IPS-11a (cell line): ENCODE results near the gene RPS6KB2.

Source experiments
- H3K4me3 ChIP-seq: one replicate; pipeline ENCODE4 v1.5.1; 2013; ENCODE audit warnings: low read depth, low read length, control low read depth

The RPS6KB2 gene

GRCh38 chr11:67427364-67427859, 882 bp upstream of the RPS6KB2 start:
- H3K4me3 ChIP-seq = peak overlapping the region; percentile 94

- H3K4me3 ChIP-seq = peak overlapping the region; percentile 94
Observed at GRCh38 chr11:67429038-67429668, 859 bp downstream of the RPS6KB2 start.

DNA sequence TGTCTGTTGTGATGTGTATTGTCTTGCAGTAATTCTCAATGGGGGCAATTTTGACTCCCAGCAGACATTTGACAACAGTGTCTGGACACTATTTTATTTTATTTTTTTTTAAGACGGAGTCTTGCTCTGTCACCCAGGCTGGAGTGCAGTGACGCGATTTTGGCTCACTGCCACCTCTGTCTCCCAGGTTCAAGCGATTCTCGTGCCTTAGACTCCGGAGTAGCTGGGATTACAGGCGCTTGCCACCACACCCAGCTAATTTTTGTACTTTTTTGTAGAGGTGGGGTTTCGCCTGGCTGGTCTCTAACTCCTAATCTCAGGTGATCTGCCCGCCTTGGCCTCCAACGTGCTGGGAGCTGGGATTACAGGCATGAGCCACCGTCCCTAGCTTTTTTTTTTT, 1.4 kb downstream of the RPS6KB2 start:
- no peak overlapping the region for H3K4me3 ChIP-seq

DNA sequence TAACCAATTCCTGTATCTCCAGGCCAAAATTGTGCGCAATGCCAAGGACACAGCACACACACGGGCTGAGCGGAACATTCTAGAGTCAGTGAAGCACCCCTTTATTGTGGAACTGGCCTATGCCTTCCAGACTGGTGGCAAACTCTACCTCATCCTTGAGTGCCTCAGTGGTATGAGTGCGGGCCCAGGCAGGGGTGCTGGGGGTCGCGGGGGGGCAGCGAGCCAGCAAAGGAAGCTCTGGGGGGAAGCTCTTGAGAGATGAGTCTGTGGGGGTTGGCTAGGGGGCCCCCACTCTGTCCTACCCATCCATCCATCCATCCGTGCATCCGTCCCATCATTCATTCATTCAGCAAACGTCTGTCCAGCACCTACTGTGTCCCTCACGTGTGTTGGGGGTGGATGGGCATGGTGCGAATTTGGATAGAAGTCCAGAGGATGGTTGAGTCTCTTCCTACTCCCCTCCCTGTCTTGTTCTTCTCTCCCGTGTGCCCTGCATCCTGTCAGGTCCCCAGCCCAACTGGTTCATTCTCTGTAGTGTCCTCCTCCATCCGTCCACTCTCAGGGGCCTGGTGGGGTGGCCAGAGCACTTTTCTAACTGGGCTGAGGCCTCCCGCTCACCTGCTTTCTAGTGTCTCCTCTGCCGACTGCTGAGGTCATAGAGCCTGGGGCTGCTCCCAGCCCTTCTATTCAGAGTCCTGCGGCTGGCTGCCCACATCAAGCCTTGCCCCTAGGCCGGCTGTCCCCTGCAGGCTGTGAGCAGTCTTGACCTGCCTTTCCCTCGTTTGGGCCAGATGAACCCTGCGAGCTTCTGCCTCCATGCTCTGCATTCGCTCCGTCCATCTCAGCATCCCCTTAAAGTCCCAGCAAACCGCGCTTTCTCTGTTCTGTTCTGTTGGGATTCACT, 3.3 kb downstream of the RPS6KB2 start:
- no peak overlapping the region for H3K4me3 ChIP-seq

GRCh38 chr11:67432655-67433349, 4.5 kb downstream of the RPS6KB2 start:
- no peak overlapping the region for H3K4me3 ChIP-seq

DNA sequence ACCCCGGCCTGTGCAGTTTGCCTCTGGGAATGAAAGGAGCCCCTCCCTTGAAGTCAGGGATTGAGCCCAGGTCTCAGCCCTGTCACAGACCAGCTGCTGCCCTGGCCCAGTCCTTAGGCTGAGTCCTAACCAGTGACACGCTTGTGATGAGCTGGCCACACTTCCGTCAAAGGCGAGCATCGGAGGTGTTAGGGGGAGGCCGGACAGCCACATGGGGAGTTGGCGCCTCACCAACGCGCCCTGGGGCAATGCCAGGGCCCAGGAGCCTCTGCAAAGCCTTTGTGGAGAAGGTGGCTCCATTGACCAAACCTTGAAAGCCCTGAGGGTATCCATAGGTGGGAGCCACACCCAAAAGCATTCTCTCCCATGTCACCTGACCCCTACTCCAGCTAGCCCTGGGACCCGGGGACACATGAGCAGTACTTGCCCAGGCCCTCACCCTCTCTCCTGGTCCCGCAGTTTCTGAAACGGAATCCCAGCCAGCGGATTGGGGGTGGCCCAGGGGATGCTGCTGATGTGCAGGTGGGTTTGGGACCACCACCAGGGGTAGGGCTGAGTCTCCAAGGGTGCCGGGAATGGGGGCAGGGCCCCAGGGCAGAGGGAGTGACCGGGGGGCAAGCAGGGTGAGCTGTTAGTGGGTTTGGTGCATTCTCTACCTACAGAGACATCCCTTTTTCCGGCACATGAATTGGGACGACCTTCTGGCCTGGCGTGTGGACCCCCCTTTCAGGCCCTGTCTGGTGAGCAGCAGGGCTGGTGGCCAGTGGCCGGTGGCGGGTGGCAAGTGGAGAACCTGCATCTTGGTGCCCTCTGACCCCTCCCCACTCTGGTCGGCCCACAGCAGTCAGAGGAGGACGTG, 5.5 kb downstream of the RPS6KB2 start:
- no peak overlapping the region for H3K4me3 ChIP-seq

DNA sequence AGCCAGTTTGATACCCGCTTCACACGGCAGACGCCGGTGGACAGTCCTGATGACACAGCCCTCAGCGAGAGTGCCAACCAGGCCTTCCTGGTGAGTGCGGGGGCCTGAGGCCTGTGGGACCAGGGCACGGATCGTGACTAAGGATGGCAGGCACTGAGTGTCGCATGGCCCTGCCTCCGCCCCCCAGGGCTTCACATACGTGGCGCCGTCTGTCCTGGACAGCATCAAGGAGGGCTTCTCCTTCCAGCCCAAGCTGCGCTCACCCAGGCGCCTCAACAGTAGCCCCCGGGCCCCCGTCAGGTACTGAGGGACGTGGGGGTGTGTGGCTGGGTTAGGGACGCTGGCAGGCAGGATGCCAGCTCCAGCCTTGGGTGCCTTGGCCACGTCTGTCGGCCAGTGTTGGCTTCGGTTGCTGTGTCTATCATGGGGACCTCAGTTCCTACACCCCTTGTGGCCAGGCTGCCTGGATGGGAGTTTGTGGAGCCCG, 6.1 kb downstream of the RPS6KB2 start:
- H3K4me3 ChIP-seq = no peak overlapping the region

- H3K4me3 ChIP-seq = no peak overlapping the region
Observed at GRCh38 chr11:67435031-67435726, 6.9 kb downstream of the RPS6KB2 start.

GRCh38 chr11:67435727-67436458, 7.6 kb downstream of the RPS6KB2 start:
- no peak overlapping the region for H3K4me3 ChIP-seq

DNA sequence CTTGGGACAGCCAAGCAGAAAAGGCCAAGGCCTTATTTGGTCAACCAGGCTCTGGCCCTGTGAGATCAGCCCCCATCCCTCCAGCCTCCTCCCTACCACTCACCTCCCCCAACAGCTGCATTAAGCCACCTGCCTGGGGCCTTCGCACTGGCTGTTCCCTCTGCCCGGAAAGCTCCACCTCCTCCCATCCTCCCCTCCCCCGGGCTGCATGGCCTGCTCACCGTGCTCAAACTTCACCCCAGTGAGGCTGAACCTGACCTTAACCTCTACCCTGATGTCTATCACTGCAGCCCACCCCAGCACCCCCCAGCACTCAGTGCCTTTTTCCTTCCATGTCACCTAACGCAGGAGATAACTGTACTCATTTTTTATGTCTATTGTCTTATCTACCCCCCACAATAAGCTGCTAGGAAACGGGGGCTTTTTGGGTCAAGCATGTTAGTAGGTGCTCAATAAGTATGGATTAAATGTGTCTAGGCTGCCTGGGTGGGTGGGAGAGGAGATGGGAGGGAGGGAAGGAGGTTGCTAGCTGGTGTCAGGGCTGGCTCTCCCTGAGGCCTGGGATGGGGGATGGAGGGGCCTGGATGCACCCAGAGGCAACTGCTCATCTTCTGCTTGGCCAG, 8.3 kb downstream of the RPS6KB2 start:
- H3K4me3 ChIP-seq = no peak overlapping the region

DNA sequence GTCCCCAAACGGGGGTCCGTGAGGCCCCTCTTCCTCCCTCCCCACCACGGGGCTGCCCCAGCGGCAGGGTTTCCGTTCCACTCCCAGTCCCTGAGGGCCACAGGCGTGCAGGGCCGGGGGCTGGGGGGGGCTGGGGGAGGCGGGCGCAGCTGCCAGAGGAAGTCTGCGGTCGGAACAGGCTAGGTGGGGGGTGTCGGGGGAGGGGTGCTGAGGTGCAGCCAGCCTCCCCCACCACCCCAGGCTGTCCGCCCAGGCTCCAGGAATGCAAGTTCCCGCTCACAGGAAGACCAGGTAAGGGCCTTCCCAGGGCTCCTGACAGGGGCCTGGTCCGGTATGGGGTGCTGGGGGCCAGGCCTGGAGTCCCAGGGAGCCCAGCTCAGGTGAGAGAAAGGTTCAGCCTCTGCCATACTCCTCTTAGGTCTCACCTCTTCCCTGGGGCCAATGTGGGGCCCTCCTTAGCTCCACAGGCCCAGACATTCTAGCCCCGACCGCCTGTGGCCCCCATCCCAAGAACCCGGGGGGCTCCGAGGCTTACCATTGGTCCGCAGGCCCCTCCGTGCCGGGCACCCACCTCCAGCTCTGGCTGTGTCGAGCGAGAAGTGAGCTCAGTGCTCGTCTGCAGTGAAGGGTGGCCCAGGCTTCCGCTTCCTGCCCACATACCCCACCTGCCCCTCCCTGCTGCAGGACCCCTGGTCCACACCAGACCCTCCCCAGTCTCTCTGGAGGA, 9.0 kb downstream of the RPS6KB2 start, which contains the start of gene PTPRCAP:
Gene PTPRCAP, minus strand, starts transcription at position 601 of the 727 bp plus-strand sequence. Its CDS starts 63 bp downstream, at position 538.
- H3K4me3 ChIP-seq = no peak within 1 kb of the TSS

GRCh38 chr11:67437809-67438157, 9.5 kb downstream of the RPS6KB2 start:
- no peak overlapping the region for H3K4me3 ChIP-seq

- no peak overlapping the region for H3K4me3 ChIP-seq
Observed at GRCh38 chr11:67438158-67438902, 10.0 kb downstream of the RPS6KB2 start.

DNA sequence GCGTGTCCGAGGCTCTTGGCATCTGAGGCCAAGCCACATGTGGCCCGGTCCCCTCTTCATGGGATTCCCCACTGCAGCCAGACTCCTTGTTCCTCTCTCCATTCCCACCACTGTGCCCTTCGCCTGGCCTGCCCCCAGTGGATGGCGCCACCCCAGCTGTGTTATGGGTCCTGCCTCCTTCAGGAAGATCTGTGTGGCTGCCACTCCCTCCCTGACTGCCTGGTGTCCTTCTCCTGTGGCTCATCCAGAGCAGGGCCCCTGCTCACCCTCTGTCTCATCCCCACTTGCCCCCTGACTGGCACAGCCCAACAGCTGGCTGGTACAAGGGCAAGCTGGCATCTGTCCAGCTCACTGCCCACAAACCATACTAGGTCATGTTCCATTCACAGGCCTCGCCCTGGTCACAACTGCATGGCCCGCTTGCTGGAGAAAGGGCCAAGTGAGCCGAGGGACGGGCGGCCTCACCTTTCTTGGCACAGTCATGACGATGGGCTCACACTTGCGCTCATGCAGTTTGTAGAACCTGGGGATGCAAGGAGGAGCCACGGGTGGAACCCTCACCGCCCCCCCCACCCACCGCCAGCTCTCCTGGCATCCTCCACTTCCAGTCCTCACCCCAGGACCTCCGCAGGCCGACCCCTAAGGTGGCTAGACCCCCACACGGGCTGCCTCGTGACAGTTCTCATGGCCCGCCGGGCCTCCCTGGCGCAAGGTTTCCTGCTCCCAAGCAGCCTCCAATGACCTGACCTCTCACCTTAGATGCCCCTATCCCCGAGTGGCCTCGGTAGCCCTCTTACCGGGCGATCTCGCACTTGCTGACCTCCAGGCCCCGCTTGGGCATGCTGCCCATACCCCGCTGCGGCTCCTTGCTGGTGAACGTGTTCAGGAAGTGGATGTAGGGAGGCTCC, 11.3 kb downstream of the RPS6KB2 start:
- no peak overlapping the region for H3K4me3 ChIP-seq

DNA sequence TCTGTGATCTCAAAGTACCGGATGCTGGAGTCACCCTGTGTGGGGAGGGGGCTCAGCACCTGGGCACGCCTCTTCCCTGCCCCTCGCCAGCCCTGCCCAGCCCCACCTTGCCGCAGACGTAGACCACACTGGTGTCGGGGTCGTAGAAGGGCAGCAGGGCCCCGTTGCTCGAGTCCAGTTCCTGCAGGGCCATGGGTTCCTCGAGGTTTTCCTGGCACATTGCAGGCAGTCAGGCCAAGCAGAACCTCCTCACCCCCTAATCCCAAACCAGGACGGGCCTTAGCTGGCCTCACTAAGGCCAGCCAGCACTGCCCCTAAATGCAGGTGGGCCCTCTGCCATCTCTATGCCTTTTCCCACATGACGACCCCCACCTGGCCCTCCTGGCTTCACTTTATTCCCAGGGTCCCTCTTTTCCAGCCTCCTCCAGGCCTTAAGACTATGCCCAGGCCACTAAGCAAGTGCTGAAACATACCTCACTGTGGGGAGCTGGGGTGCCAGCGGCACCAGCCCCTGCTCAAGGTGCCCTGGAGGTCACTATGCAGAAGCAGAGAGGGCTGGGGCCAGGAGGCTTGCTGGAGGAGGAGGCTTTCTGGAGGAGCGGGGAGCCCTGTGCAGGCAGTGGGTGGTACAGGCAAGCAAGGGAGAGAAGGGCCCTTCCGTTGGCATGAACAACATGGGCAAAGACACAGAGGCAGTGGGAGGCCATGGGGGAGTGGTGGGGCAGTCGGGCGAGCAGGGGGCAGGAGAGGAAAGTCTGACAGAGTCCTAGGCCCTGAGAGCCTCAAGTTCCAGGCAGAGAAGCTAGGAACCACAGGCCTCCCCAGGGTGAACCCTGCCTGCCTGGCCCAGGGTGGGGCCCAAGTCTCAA, 12.2 kb downstream of the RPS6KB2 start:
- no peak overlapping the region for H3K4me3 ChIP-seq
